Measurements from ENCODE around the gene DGKA.
"Not testable (repeated sequence)": the region's sequence is repeated elsewhere in the genome, so short reads cannot be mapped to it uniquely, and the experiment has no call there.

Gene DGKA

GRCh38 chr12:55979069-55979468 lies 48.1 kb downstream of the DGKA start:
- Histone ChIP-seq H3K9me3 (ENCODE audit: control insufficient read depth, low read length) (no peaks in the 10 kb centered on the region), H3K27ac (ENCODE audit: insufficient read depth, low read depth, low read length, poor library complexity, severe bottlenecking) (no peak overlapping the region), H3K27me3 (ENCODE audit: control insufficient read depth, insufficient read depth, low read length, poor library complexity, severe bottlenecking) (no peaks in the 10 kb centered on the region), H3K36me3 (ENCODE audit: control insufficient read depth, insufficient read depth, low read length) (peaks cover 7% of the 10 kb centered on the region), H3K4me3 (ENCODE audit: insufficient read depth, low read depth, low read length) (no peak overlapping the region), H3K4me1 (ENCODE audit: control insufficient read depth, insufficient read depth, low read length) (peaks cover 4% of the 10 kb centered on the region)
- 96 to 98% methylated on average over 3 of the region's 3 CpGs for WGBS, 2 experiments

GRCh38 chr12:55981882-55982281 lies 50.9 kb downstream of the DGKA start:
- not testable (repeated sequence) for H3K27ac ChIP-seq (ENCODE audit: insufficient read depth, low read depth, low read length, poor library complexity, severe bottlenecking); H3K9me3 ChIP-seq (ENCODE audit: control insufficient read depth, low read length); H3K36me3 ChIP-seq (ENCODE audit: control insufficient read depth, insufficient read depth, low read length); H3K27me3 ChIP-seq (ENCODE audit: control insufficient read depth, insufficient read depth, low read length, poor library complexity, severe bottlenecking); H3K4me3 ChIP-seq (ENCODE audit: insufficient read depth, low read depth, low read length); H3K4me1 ChIP-seq (ENCODE audit: control insufficient read depth, insufficient read depth, low read length)
- WGBS, 2 experiments: 69 to 75% methylated on average over 4 of the region's 5 CpGs

- Histone ChIP-seq H3K27ac (ENCODE audit: insufficient read depth, low read depth, low read length, poor library complexity, severe bottlenecking) (no peak overlapping the region), H3K9me3 (ENCODE audit: control insufficient read depth, low read length) (no peaks in the 10 kb centered on the region), H3K36me3 (ENCODE audit: control insufficient read depth, insufficient read depth, low read length) (peaks cover 7% of the 10 kb centered on the region), H3K4me3 (ENCODE audit: insufficient read depth, low read depth, low read length) (no peak overlapping the region), H3K27me3 (ENCODE audit: control insufficient read depth, insufficient read depth, low read length, poor library complexity, severe bottlenecking) (no peaks in the 10 kb centered on the region), H3K4me1 (ENCODE audit: control insufficient read depth, insufficient read depth, low read length) (no peaks in the 10 kb centered on the region)
- 93 to 95% methylated on average over 3 of the region's 3 CpGs for WGBS, 2 experiments
These were observed 51.5 kb downstream of the DGKA start for GRCh38 chr12:55982319-55982936.

- Histone ChIP-seq H3K4me1 (ENCODE audit: control insufficient read depth, insufficient read depth, low read length) (no peaks in the 10 kb centered on the region), H3K9me3 (ENCODE audit: control insufficient read depth, low read length) (no peaks in the 10 kb centered on the region), H3K36me3 (ENCODE audit: control insufficient read depth, insufficient read depth, low read length) (peaks cover 7% of the 10 kb centered on the region), H3K27me3 (ENCODE audit: control insufficient read depth, insufficient read depth, low read length, poor library complexity, severe bottlenecking) (no peaks in the 10 kb centered on the region), H3K4me3 (ENCODE audit: insufficient read depth, low read depth, low read length) (no peak overlapping the region), H3K27ac (ENCODE audit: insufficient read depth, low read depth, low read length, poor library complexity, severe bottlenecking) (no peak overlapping the region)
- 95 to 97% methylated on average over 3 to 4 of the region's 4 CpGs for WGBS, 2 experiments
These were observed 52.4 kb downstream of the DGKA start for GRCh38 chr12:55983232-55983842.

GRCh38 chr12:55984861-55985260 lies 53.9 kb downstream of the DGKA start:
- no peaks in the 10 kb centered on the region for H3K27me3 ChIP-seq (ENCODE audit: control insufficient read depth, insufficient read depth, low read length, poor library complexity, severe bottlenecking)
- 94 to 95% methylated on average over 2 of the region's 2 CpGs for WGBS, 2 experiments
- H3K36me3 ChIP-seq (ENCODE audit: control insufficient read depth, insufficient read depth, low read length): peaks cover 10% of the 10 kb centered on the region
- H3K9me3 ChIP-seq (ENCODE audit: control insufficient read depth, low read length): no peaks in the 10 kb centered on the region
- H3K27ac ChIP-seq (ENCODE audit: insufficient read depth, low read depth, low read length, poor library complexity, severe bottlenecking): no peak overlapping the region
- no peak overlapping the region for H3K4me3 ChIP-seq (ENCODE audit: insufficient read depth, low read depth, low read length)
- no peaks in the 10 kb centered on the region for H3K4me1 ChIP-seq (ENCODE audit: control insufficient read depth, insufficient read depth, low read length)

- no peak overlapping the region for H3K27ac ChIP-seq (ENCODE audit: insufficient read depth, low read depth, low read length, poor library complexity, severe bottlenecking)
- H3K36me3 ChIP-seq (ENCODE audit: control insufficient read depth, insufficient read depth, low read length): peaks cover 13% of the 10 kb centered on the region
- no peaks in the 10 kb centered on the region for H3K9me3 ChIP-seq (ENCODE audit: control insufficient read depth, low read length)
- WGBS, 2 experiments: 96 to 100% methylated on average over 4 of the region's 4 CpGs
- H3K4me3 ChIP-seq (ENCODE audit: insufficient read depth, low read depth, low read length): no peak overlapping the region
- H3K4me1 ChIP-seq (ENCODE audit: control insufficient read depth, insufficient read depth, low read length): no peaks in the 10 kb centered on the region
- no peaks in the 10 kb centered on the region for H3K27me3 ChIP-seq (ENCODE audit: control insufficient read depth, insufficient read depth, low read length, poor library complexity, severe bottlenecking)
These were observed 54.4 kb downstream of the DGKA start for GRCh38 chr12:55985341-55985740.

- not testable (repeated sequence) for H3K27ac ChIP-seq (ENCODE audit: insufficient read depth, low read depth, low read length, poor library complexity, severe bottlenecking); H3K4me1 ChIP-seq (ENCODE audit: control insufficient read depth, insufficient read depth, low read length); H3K27me3 ChIP-seq (ENCODE audit: control insufficient read depth, insufficient read depth, low read length, poor library complexity, severe bottlenecking); H3K9me3 ChIP-seq (ENCODE audit: control insufficient read depth, low read length); H3K4me3 ChIP-seq (ENCODE audit: insufficient read depth, low read depth, low read length)
- 90 to 95% methylated on average over 7 of the region's 7 CpGs for WGBS, 2 experiments
- peaks cover 19% of the 10 kb centered on the region for H3K36me3 ChIP-seq (ENCODE audit: control insufficient read depth, insufficient read depth, low read length)
These were observed 55.0 kb downstream of the DGKA start for GRCh38 chr12:55985976-55986375.

- Histone ChIP-seq H3K4me1 (ENCODE audit: control insufficient read depth, insufficient read depth, low read length) (no peaks in the 10 kb centered on the region), H3K27me3 (ENCODE audit: control insufficient read depth, insufficient read depth, low read length, poor library complexity, severe bottlenecking) (no peaks in the 10 kb centered on the region), H3K9me3 (ENCODE audit: control insufficient read depth, low read length) (no peaks in the 10 kb centered on the region), H3K4me3 (ENCODE audit: insufficient read depth, low read depth, low read length) (no peak overlapping the region), H3K27ac (ENCODE audit: insufficient read depth, low read depth, low read length, poor library complexity, severe bottlenecking) (no peak overlapping the region), H3K36me3 (ENCODE audit: control insufficient read depth, insufficient read depth, low read length) (peaks cover 45% of the 10 kb centered on the region)
- whole genome bisulfite sequencing, 2 experiments: 94 to 97% methylated on average over 3 of the region's 3 CpGs
These were observed 60.1 kb downstream of the DGKA start for GRCh38 chr12:55991110-55991509.

GRCh38 chr12:55993230-55993853 lies 62.4 kb downstream of the DGKA start:
- 90 to 93% methylated on average over 4 of the region's 4 CpGs for WGBS, 2 experiments
- no peaks in the 10 kb centered on the region for H3K9me3 ChIP-seq (ENCODE audit: control insufficient read depth, low read length)
- no peak overlapping the region for H3K27ac ChIP-seq (ENCODE audit: insufficient read depth, low read depth, low read length, poor library complexity, severe bottlenecking)

GRCh38 chr12:55995366-55995765 lies 64.4 kb downstream of the DGKA start:
- Histone ChIP-seq H3K9me3 (ENCODE audit: control insufficient read depth, low read length) (no peaks in the 10 kb centered on the region), H3K27ac (ENCODE audit: insufficient read depth, low read depth, low read length, poor library complexity, severe bottlenecking) (no peak overlapping the region), H3K4me3 (ENCODE audit: insufficient read depth, low read depth, low read length) (no peak overlapping the region), H3K4me1 (ENCODE audit: control insufficient read depth, insufficient read depth, low read length) (no peaks in the 10 kb centered on the region), H3K27me3 (ENCODE audit: control insufficient read depth, insufficient read depth, low read length, poor library complexity, severe bottlenecking) (no peaks in the 10 kb centered on the region), H3K36me3 (ENCODE audit: control insufficient read depth, insufficient read depth, low read length) (peaks cover 32% of the 10 kb centered on the region)
- WGBS, 2 experiments: 91 to 95% methylated on average over 8 of the region's 8 CpGs

More at GRCh38 chr12:55993230-55993853, 62.4 kb downstream of the DGKA start:
- peaks cover 45% of the 10 kb centered on the region for H3K36me3 ChIP-seq (ENCODE audit: control insufficient read depth, insufficient read depth, low read length)
- no peak overlapping the region for H3K4me3 ChIP-seq (ENCODE audit: insufficient read depth, low read depth, low read length)
- H3K4me1 ChIP-seq (ENCODE audit: control insufficient read depth, insufficient read depth, low read length): no peaks in the 10 kb centered on the region
- H3K27me3 ChIP-seq (ENCODE audit: control insufficient read depth, insufficient read depth, low read length, poor library complexity, severe bottlenecking): no peaks in the 10 kb centered on the region

Data from ectodermal cell (in vitro differentiated cells).